Ovary (tissue), 9 donors: Measurements from ENCODE around the gene PSD4. TPM values are rescaled to one million over a fixed set of nuclear protein-coding genes. Genes with fewer than 3 reads are reported as not detected.

ENCODE experiments used
- DNase-seq, 5 donors: peaks; one replicate each; pipeline ENCODE4 v3.0.0-alpha.2; 2019 to 2020
- H3K27ac ChIP-seq, 2 donors: fragments of 200-600 bp; one replicate each; pipeline versions ENCODE4 v1.5.1 to v1.8.0; 2019 to 2022
- H3K27me3 ChIP-seq: fragments of 200-600 bp; one replicate; pipeline ENCODE4 v1.8.0; 2022
- H3K36me3 ChIP-seq: fragments of 200-600 bp; sonication (generic); one replicate; pipeline ENCODE4 v1.5.1; 2019
- H3K4me1 ChIP-seq: one replicate; pipeline ENCODE4 v1.8.1; 2013; ENCODE audit warnings: mild to moderate bottlenecking, moderate library complexity; ENCODE audit not compliant: insufficient read depth
- H3K4me3 ChIP-seq: fragments of 200-600 bp; sonication (generic); one replicate; pipeline ENCODE4 v1.5.1; 2017
- H3K9me3 ChIP-seq, 2 donors: fragments of 200-600 bp in 1 of 2; sonication (generic) in 1 of 2; one replicate each; pipeline versions ENCODE4 v1.5.1 to v1.8.1; 2013 to 2019; ENCODE audit warnings: mild to moderate bottlenecking in 1 of 2, moderate library complexity in 1 of 2
- CTCF ChIP-seq, 3 donors: fragments of 450-650 bp in 2 of 3; fragments of 200-600 bp in 1 of 3; IDR thresholded peaks; one replicate each; pipeline versions ENCODE4 v1.5.1 to v1.8.0; 2016 to 2022; ENCODE audit warnings: antibody characterized with exemption in 3 of 3, mild to moderate bottlenecking in 1 of 3
- EP300 ChIP-seq: sonication (generic); formaldehyde crosslinking; IDR thresholded peaks from one replicate; pipeline ENCODE4 v1.6.1; 2017; ENCODE audit warnings: antibody characterized with exemption
- POLR2A ChIP-seq: fragments of 450-650 bp; IDR thresholded peaks from one replicate; pipeline ENCODE4 v1.6.1; 2017; ENCODE audit warnings: antibody characterized with exemption, mild to moderate bottlenecking, moderate library complexity
- WGBS, 3 donors: extraction: QIAGEN DNeasy Blood & Tissue Kit in 1 of 3; methylation state at CpG; one replicate each; pipeline versions ENCODE4 v1.1.5 to v1.1.7; 2013 to 2017; 5-methylcytosine and 5-hydroxymethylcytosine counted together
- intact Hi-C, 4 donors: fragments of 100-400 bp; cut with DNase I; formaldehyde crosslinking; loops; one replicate each; pipeline versions ENCODE4 v1.11.0 to v1.15.1; 2022 to 2023
- polyA plus RNA-seq, 2 donors: library from polyadenylated mRNA; stranded (reverse); fragments of 200-250 nt in 1 of 2; fragments of 350-450 nt in 1 of 2; fragmentation: Illumina TruSeq in 1 of 2; extraction: RNeasy Lipid Tissue Mini Kit (QIAGEN cat#74804) in 1 of 2; gene quantifications; one replicate each; pipeline ENCODE4 v1.2.3, GENCODE V29; 2013 to 2014
- total RNA-seq, 7 donors: library from RNA; depleted of rRNA in 2 of 7; stranded (reverse); fragments of >200 nt in 2 of 7; fragmentation: NEBNext Ultra II Directional in 3 of 7; extraction: Animal tissue kit (Norgen Biotek cat#: 25700) in 3 of 7; gene quantifications; one replicate each; pipeline versions ENCODE4 v1.1.0 to v1.2.4, GENCODE V29; 2016 to 2023
- donor health status: DM: no; HTN: no; CAD: no; lungs with moderate emphysema.
- donor health status: DM: no; HTN: no; CAD: no.
- donor health status: Bipolar disorder and iron deficiency.
- donor health status: DM: yes; HTN: yes; CAD: no.
- donor health status: DM: no; HTN: no; CAD: no.
- donor health status: DM: yes; HTN: yes; CAD: no.

PSD4 gene
- total and polyA plus RNA-seq, 9 donors: 1.2 to 14.1 (median 3.4) TPM

GRCh38 chr2:113229795-113230194 is 56.0 kb downstream of the PSD4 start:
- WGBS, 3 donors: 90 to 93% (median 91%) methylated on average over 3 of the region's 3 CpGs
- no peak overlapping the region for H3K27ac ChIP-seq
- TF ChIP-seq CTCF (IDR thresholded peaks at IDR 0.05): no peak
- no peak for TF ChIP-seq EP300
- no peak for TF ChIP-seq POLR2A
- no peaks in the 10 kb centered on the region for H3K36me3 ChIP-seq
- no peak for DNase-seq
- H3K9me3 ChIP-seq: no peaks in the 10 kb centered on the region
- H3K4me3 ChIP-seq: no peak overlapping the region
- intact Hi-C loops: no loop called here
- no peaks in the 10 kb centered on the region for H3K4me1 ChIP-seq
- no peaks in the 10 kb centered on the region for H3K27me3 ChIP-seq

- intact Hi-C loops: no loop called here
- 54 to 58% (median 55%) methylated on average over 6 of the region's 6 CpGs for WGBS, 3 donors
- no peaks in the 10 kb centered on the region for H3K36me3 ChIP-seq
- no peak overlapping the region for H3K4me3 ChIP-seq
- H3K27me3 ChIP-seq: no peaks in the 10 kb centered on the region
- no peak overlapping the region for H3K27ac ChIP-seq
- H3K9me3 ChIP-seq: no peaks in the 10 kb centered on the region
- no peak for DNase-seq
- no peak for TF ChIP-seq CTCF (IDR thresholded peaks at IDR 0.05)
- TF ChIP-seq POLR2A: no peak
- no peaks in the 10 kb centered on the region for H3K4me1 ChIP-seq
Measured at GRCh38 chr2:113230531-113230930, 56.8 kb downstream of the PSD4 start.

GRCh38 chr2:113231064-113231463 is 57.3 kb downstream of the PSD4 start:
- intact Hi-C loops: no loop called here
- H3K36me3 ChIP-seq: no peaks in the 10 kb centered on the region
- H3K27me3 ChIP-seq: no peaks in the 10 kb centered on the region
- no peak overlapping the region for H3K27ac ChIP-seq
- no peak for TF ChIP-seq EP300
- TF ChIP-seq POLR2A: no peak
- TF ChIP-seq CTCF (IDR thresholded peaks at IDR 0.05): no peak
- H3K4me1 ChIP-seq: no peaks in the 10 kb centered on the region
- no peaks in the 10 kb centered on the region for H3K9me3 ChIP-seq
- no peak for DNase-seq
- WGBS, 3 donors: 9 to 20% (median 15%) methylated on average over 3 of the region's 3 CpGs
- H3K4me3 ChIP-seq: no peak overlapping the region

- Histone ChIP-seq H3K27ac (no peak overlapping the region), H3K27me3 (no peaks in the 10 kb centered on the region), H3K4me1 (no peaks in the 10 kb centered on the region), H3K36me3 (no peaks in the 10 kb centered on the region), H3K4me3 (no peak overlapping the region), H3K9me3 (no peaks in the 10 kb centered on the region)
- intact Hi-C loops: no loop called here
- WGBS, 3 donors: 68 to 71% (median 70%) methylated on average over 3 of the region's 3 CpGs
- DNase-seq: no peak
- TF ChIP-seq POLR2A: no peak
Measured at GRCh38 chr2:113232123-113232522, 58.4 kb downstream of the PSD4 start.

GRCh38 chr2:113232740-113233139 is 59.0 kb downstream of the PSD4 start:
- no peak overlapping the region for H3K27ac ChIP-seq

More at GRCh38 chr2:113232740-113233139, 59.0 kb downstream of the PSD4 start:
- TF ChIP-seq POLR2A: no peak
- no peak for TF ChIP-seq CTCF (IDR thresholded peaks at IDR 0.05)
- no peak for TF ChIP-seq EP300
- H3K27me3 ChIP-seq: no peaks in the 10 kb centered on the region
- intact Hi-C loops: no loop called here
- no peaks in the 10 kb centered on the region for H3K36me3 ChIP-seq
- no peak for DNase-seq
- WGBS, 3 donors: 82 to 86% (median 83%) methylated on average over 6 of the region's 6 CpGs
- no peaks in the 10 kb centered on the region for H3K4me1 ChIP-seq
- H3K9me3 ChIP-seq: no peaks in the 10 kb centered on the region
- no peak overlapping the region for H3K4me3 ChIP-seq
